ENCODE data around the gene TEDC2. TPM values are rescaled to one million over a fixed set of nuclear protein-coding genes. Genes with fewer than 3 reads are reported as not detected.

TEDC2 gene
- total RNA-seq = 12.0 and 14.2 TPM in 2 replicates

GRCh38 chr16:2459647-2460390, at the start of gene TEDC2:
TSS of gene TEDC2 (plus strand) at chr16:2460109. CDS start at chr16:2460145, 36 bp downstream.
- peaks cover 1% of the 10 kb centered on the region for H3K36me3 ChIP-seq (ENCODE audit: control insufficient read depth, insufficient read depth, low read length)
- H3K27me3 ChIP-seq (ENCODE audit: control insufficient read depth, insufficient read depth, low read length) = no peaks in the 10 kb centered on the region
- peak; percentile 86 for DNase-seq (ENCODE audit: low read depth)
- TF ChIP-seq CTCF (IDR thresholded peaks at IDR 0.05; ENCODE audit: insufficient read depth, low read length, poor library complexity, severe bottlenecking) = no peak
- peak within 1 kb of the TSS; percentile 41 for H3K4me3 ChIP-seq (ENCODE audit: low read depth, low read length)

GRCh38 chr16:2415085-2415484, 44.8 kb upstream of the TEDC2 start:
- H3K27me3 ChIP-seq (ENCODE audit: control insufficient read depth, insufficient read depth, low read length) = peaks cover 3% of the 10 kb centered on the region
- H3K4me3 ChIP-seq (ENCODE audit: low read depth, low read length) = no peak overlapping the region
- H3K36me3 ChIP-seq (ENCODE audit: control insufficient read depth, insufficient read depth, low read length) = no peaks in the 10 kb centered on the region
- no peak for DNase-seq (ENCODE audit: low read depth)
- no peak for TF ChIP-seq CTCF (IDR thresholded peaks at IDR 0.05; ENCODE audit: insufficient read depth, low read length, poor library complexity, severe bottlenecking)

- DNase-seq (ENCODE audit: low read depth) = no peak
- Histone ChIP-seq H3K36me3 (ENCODE audit: control insufficient read depth, insufficient read depth, low read length) (no peaks in the 10 kb centered on the region), H3K4me3 (ENCODE audit: low read depth, low read length) (no peak overlapping the region), H3K27me3 (ENCODE audit: control insufficient read depth, insufficient read depth, low read length) (no peaks in the 10 kb centered on the region)
- TF ChIP-seq CTCF (IDR thresholded peaks at IDR 0.05; ENCODE audit: insufficient read depth, low read length, poor library complexity, severe bottlenecking) = no peak
These were observed 39.9 kb upstream of the TEDC2 start for GRCh38 chr16:2420035-2420434.

GRCh38 chr16:2422123-2422867, 37.6 kb upstream of the TEDC2 start:
- TF ChIP-seq CTCF (IDR thresholded peaks at IDR 0.05; ENCODE audit: insufficient read depth, low read length, poor library complexity, severe bottlenecking) = no peak
- Histone ChIP-seq H3K27me3 (ENCODE audit: control insufficient read depth, insufficient read depth, low read length) (no peaks in the 10 kb centered on the region), H3K4me3 (ENCODE audit: low read depth, low read length) (no peak overlapping the region), H3K36me3 (ENCODE audit: control insufficient read depth, insufficient read depth, low read length) (no peaks in the 10 kb centered on the region)
- no peak for DNase-seq (ENCODE audit: low read depth)

- no peak for TF ChIP-seq CTCF (IDR thresholded peaks at IDR 0.05; ENCODE audit: insufficient read depth, low read length, poor library complexity, severe bottlenecking)
- DNase-seq (ENCODE audit: low read depth) = no peak
- Histone ChIP-seq H3K36me3 (ENCODE audit: control insufficient read depth, insufficient read depth, low read length) (no peaks in the 10 kb centered on the region), H3K27me3 (ENCODE audit: control insufficient read depth, insufficient read depth, low read length) (no peaks in the 10 kb centered on the region), H3K4me3 (ENCODE audit: low read depth, low read length) (no peak overlapping the region)
These were observed 35.6 kb upstream of the TEDC2 start for GRCh38 chr16:2424061-2425007.
